ENCODE data around the gene CDKN2B-AS1.

Gene CDKN2B-AS1

DNA sequence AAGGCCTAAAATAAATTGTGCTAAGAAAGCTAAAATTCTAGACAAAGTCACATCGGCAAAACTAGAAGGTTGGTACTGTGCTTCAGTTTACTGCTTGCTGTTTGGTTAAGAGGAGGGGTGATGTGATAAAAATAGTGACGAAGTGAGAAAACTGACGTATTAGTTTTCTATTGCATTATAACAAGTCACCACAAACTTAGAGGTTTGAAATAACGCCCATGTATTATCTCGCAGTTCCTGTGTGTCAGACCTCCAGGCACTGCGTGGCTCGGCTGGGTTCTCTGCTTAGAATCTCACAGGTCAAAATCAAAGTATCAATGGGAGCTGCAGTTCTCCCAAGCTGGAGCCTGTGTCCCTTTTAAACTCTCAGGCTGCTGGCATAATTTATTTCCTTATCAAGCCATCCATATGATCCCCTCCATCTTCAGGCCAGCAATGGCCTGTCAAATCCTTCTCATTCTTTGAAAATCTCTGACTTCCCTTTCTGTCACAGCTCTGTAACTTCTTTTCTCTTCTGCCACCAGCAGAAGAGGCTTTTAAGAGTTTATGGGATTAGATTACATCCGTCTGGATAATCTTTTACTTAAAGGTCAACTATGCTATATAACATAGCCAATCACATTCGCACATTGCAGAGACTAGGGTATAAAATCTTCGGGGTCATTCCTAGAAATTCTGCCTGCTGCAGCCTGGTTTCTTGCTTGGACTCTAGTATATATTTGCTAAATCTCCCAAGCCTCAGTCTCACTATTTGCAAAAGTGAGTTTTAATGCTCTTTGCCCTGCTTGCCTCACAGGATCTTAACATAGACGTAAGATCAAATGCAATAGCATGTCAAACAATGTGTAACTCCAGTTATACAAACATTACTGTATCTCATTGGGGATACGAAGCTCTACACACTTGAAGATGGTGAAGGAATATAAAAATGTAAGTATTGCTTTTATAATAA is 118.6 kb downstream of the CDKN2B-AS1 start:
- Histone ChIP-seq H3K27ac (no peak overlapping the region), H3K36me3 (no peaks in the 10 kb centered on the region), H3K27me3 (no peaks in the 10 kb centered on the region), H3K4me2 (no peak overlapping the region), H3K4me1 (peaks cover 0 to 28% (median 0%) of the 10 kb centered on the region in 10 experiments; a peak in 6 of 20 replicates), H4K20me1 (no peaks in the 10 kb centered on the region), H3K4me3 (no peak overlapping the region), H3K9ac (no peak overlapping the region), H3K9me3 (replicated peaks in 1 of 11) (peaks cover 0 to 23% (median 0%) of the 10 kb centered on the region in 11 experiments; a peak in 5 of 22 replicates)
- TF ChIP-seq Cebpa-rat (IDR thresholded peaks at IDR 0.05): no peak

DNA sequence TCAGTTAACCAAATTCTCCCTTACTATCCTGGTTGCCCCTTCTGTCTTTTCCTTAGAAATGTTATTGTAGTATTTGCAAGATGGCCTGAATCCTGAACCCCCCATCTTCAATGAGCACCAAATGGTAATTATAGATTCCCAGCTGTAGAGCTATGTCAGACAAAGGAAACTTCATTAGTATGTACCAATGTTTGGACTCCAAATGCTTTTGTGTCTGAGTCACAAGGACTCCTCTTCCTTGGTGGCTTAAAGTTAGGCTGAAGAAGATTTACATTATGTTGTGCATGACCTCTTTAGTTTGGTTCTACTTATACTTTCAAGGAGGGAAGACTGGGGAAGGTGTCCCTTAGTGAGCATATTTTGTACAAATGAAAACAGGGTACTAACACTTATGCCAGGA is 120.4 kb downstream of the CDKN2B-AS1 start:
- H3K4me2 ChIP-seq: no peak overlapping the region
- no peak overlapping the region for H3K4me3 ChIP-seq
- H3K9ac ChIP-seq: no peak overlapping the region
- no peaks in the 10 kb centered on the region for H4K20me1 ChIP-seq
- H3K4me1 ChIP-seq: peaks cover 0 to 47% (median 0%) of the 10 kb centered on the region in 10 experiments; a peak in 6 of 20 replicates
- no peaks in the 10 kb centered on the region for H3K27me3 ChIP-seq
- TF ChIP-seq Cebpa-rat (IDR thresholded peaks at IDR 0.05): no peak
- H3K27ac ChIP-seq: no peak overlapping the region
- no peaks in the 10 kb centered on the region for H3K36me3 ChIP-seq
- H3K9me3 ChIP-seq (replicated peaks in 1 of 11): peaks cover 0 to 23% (median 0%) of the 10 kb centered on the region in 11 experiments; a peak in 5 of 22 replicates

GRCh38 chr9:22116758-22117157 is 122.2 kb downstream of the CDKN2B-AS1 start:
- H3K9ac ChIP-seq: no peak overlapping the region
- H4K20me1 ChIP-seq: no peaks in the 10 kb centered on the region
- peaks cover 0 to 52% (median 0%) of the 10 kb centered on the region in 10 experiments; a peak in 6 of 20 replicates for H3K4me1 ChIP-seq
- peak overlapping the region in 2 of 11 experiments; percentile 3 to 58; a peak in 1 of 22 replicates for H3K4me2 ChIP-seq
- TF ChIP-seq Cebpa-rat (IDR thresholded peaks at IDR 0.05): no peak
- H3K4me3 ChIP-seq: no peak overlapping the region
- no peak overlapping the region for H3K27ac ChIP-seq
- no peaks in the 10 kb centered on the region for H3K27me3 ChIP-seq
- peaks cover 0 to 27% (median 0%) of the 10 kb centered on the region in 11 experiments; a peak in 5 of 22 replicates for H3K9me3 ChIP-seq (replicated peaks in 1 of 11)
- H3K36me3 ChIP-seq: no peaks in the 10 kb centered on the region

- Histone ChIP-seq H3K4me1 (peaks cover 0 to 54% (median 0%) of the 10 kb centered on the region in 10 experiments; a peak in 6 of 20 replicates), H3K9me3 (replicated peaks in 1 of 11) (peaks cover 0 to 37% (median 6%) of the 10 kb centered on the region in 11 experiments; a peak in 17 of 22 replicates), H3K27ac (peak overlapping the region in 3 of 11 experiments; percentile 36 to 70 (median 45); a peak in 5 of 22 replicates), H3K27me3 (no peaks in the 10 kb centered on the region), H3K4me3 (no peak overlapping the region), H4K20me1 (no peaks in the 10 kb centered on the region), H3K9ac (peak overlapping the region in 2 of 11 experiments; percentile 53 to 54; a peak in 2 of 22 replicates), H3K4me2 (peak overlapping the region in 3 of 11 experiments; percentile 47 to 80 (median 58); a peak in 6 of 22 replicates), H3K36me3 (0 out of 22 replicates have a peak, but pooled peaks cover 0 to 1% (median 0%) of the 10 kb centered on the region in 11 experiments)
- no peak for TF ChIP-seq Cebpa-rat (IDR thresholded peaks at IDR 0.05)
Observed at GRCh38 chr9:22117511-22118384, 123.2 kb downstream of the CDKN2B-AS1 start.

- Histone ChIP-seq H3K4me3 (no peak overlapping the region), H3K27me3 (no peaks in the 10 kb centered on the region), H3K9ac (no peak overlapping the region; a peak in 1 of 22 replicates), H4K20me1 (no peaks in the 10 kb centered on the region), H3K27ac (peak overlapping the region in 2 of 11 experiments; percentile 24 to 70; a peak in 3 of 22 replicates), H3K36me3 (0 out of 22 replicates have a peak, but pooled peaks cover 0 to 5% (median 0%) of the 10 kb centered on the region in 11 experiments), H3K9me3 (replicated peaks in 1 of 11) (peaks cover 0 to 49% (median 12%) of the 10 kb centered on the region in 11 experiments; a peak in 17 of 22 replicates), H3K4me1 (peaks cover 0 to 54% (median 0%) of the 10 kb centered on the region in 10 experiments; a peak in 6 of 20 replicates), H3K4me2 (peak overlapping the region in 3 of 11 experiments; percentile 47 to 80 (median 58); a peak in 6 of 22 replicates)
- no peak for TF ChIP-seq Cebpa-rat (IDR thresholded peaks at IDR 0.05)
Observed at GRCh38 chr9:22118810-22119521, 124.4 kb downstream of the CDKN2B-AS1 start.

- Histone ChIP-seq H3K9ac (no peak overlapping the region; a peak in 1 of 22 replicates), H3K27ac (peak overlapping the region in 2 of 11 experiments; percentile 24 to 70; a peak in 3 of 22 replicates), H3K27me3 (no peaks in the 10 kb centered on the region), H3K4me2 (peak overlapping the region in 3 of 11 experiments; percentile 47 to 80 (median 58); a peak in 6 of 22 replicates), H3K4me3 (no peak overlapping the region), H3K36me3 (0 out of 22 replicates have a peak, but pooled peaks cover 0 to 5% (median 0%) of the 10 kb centered on the region in 11 experiments), H4K20me1 (no peaks in the 10 kb centered on the region), H3K4me1 (peaks cover 0 to 54% (median 0%) of the 10 kb centered on the region in 10 experiments; a peak in 6 of 20 replicates), H3K9me3 (replicated peaks in 1 of 11) (peaks cover 0 to 46% (median 12%) of the 10 kb centered on the region in 11 experiments; a peak in 17 of 22 replicates)
- no peak for TF ChIP-seq Cebpa-rat (IDR thresholded peaks at IDR 0.05)
Observed at GRCh38 chr9:22119522-22120158, 125.0 kb downstream of the CDKN2B-AS1 start.

- H3K36me3 ChIP-seq: 0 out of 22 replicates have a peak, but pooled peaks cover 0 to 5% (median 0%) of the 10 kb centered on the region in 11 experiments
- TF ChIP-seq Cebpa-rat (IDR thresholded peaks at IDR 0.05): no peak
- no peak overlapping the region for H3K9ac ChIP-seq
- H3K4me2 ChIP-seq: peak overlapping the region in 2 of 11 experiments; percentile 58 to 80; a peak in 3 of 22 replicates
- no peaks in the 10 kb centered on the region for H3K27me3 ChIP-seq
- H3K4me3 ChIP-seq: no peak overlapping the region
- no peak overlapping the region for H3K27ac ChIP-seq
- peaks cover 0 to 41% (median 12%) of the 10 kb centered on the region in 11 experiments; a peak in 17 of 22 replicates for H3K9me3 ChIP-seq (replicated peaks in 1 of 11)
- H4K20me1 ChIP-seq: no peaks in the 10 kb centered on the region
- H3K4me1 ChIP-seq: peaks cover 0 to 54% (median 0%) of the 10 kb centered on the region in 10 experiments; a peak in 6 of 20 replicates
Observed at GRCh38 chr9:22120159-22120549, 125.6 kb downstream of the CDKN2B-AS1 start.

Data from BLaER1 treated with 17β-estradiol and CSF1 and Interleukin-3, amounts not matched to agents 10 nM and 100 nM (cell line).